A549 treated with Hydrocortisone at 1 μM for 4 hours (cell line): ENCODE measurements around the gene SPATS1. TPM values are rescaled to one million over a fixed set of nuclear protein-coding genes. Genes with fewer than 3 reads are reported as not detected.

Experiments used
- total RNA-seq: library from RNA; stranded (reverse); fragments of 200-300 nt; extraction: Qiagen RNA extraction; gene quantifications from 5 replicates; pipeline ENCODE4 v1.2.3, GENCODE V29; 2022

The SPATS1 gene, protein sequence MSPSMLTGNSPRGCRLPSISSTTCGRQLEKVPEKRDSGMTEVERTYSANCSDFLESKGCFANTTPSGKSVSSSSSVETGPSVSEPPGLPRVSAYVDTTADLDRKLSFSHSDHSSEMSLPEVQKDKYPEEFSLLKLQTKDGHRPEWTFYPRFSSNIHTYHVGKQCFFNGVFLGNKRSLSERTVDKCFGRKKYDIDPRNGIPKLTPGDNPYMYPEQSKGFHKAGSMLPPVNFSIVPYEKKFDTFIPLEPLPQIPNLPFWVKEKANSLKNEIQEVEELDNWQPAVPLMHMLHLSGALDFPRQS
- total RNA-seq = not detected in 5 replicates

GRCh38 chr6:44342489-44342888 is at the start of gene SPATS1:
Gene SPATS1 (plus strand): TSS chr6:44342650. CDS start chr6:44343096, 446 bp downstream.

DNA sequence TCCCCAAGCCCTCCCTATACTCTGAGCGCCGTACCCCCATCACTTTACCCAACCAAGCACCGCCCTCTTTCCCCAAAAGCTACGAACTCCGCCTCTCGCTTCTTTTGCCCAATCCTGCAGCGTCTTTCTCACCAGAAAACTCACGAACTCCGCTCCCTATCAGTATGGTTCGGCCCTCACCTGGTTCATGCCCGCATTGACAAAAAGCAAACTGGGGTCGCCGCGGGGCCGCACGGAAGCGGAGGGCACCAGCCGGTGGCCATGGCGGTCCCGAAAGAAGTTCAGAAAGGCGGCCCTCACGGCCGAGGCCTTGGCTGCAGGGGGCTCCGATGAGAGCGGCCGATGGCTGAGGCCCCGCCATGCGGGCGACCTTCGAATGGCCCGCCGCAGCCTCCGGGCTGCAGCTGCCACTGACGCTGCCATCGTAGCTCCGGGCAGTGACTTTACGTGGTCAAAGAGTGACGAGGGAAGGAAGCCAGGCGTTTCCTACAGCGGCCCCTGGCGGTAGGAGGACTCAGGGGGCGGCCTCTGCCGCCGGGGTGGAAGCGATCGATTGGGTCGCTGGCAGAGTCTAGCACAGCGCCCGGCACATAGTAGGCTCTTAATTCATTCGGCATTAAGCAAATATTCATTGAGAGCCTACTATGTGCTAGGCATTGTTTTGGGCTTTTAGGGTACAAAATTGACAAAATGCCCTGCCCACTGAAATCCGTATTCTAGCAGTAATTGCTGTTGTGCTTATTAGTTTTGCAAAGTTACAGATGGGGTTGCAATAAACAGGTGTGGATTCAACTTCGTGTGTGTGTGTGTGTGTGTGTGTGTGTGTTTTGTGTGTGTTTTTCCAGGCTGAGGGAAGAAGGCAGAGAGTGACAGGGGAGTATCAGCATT is 29.3 kb upstream of the SPATS1 start, which contains the start of gene AARS2:
Gene AARS2 (minus strand): TSS at position 447 of the 888 bp plus-strand sequence. CDS start 24 bp downstream, at position 423.

GRCh38 chr6:44387346-44388134 is 45.1 kb downstream of the SPATS1 start, which contains the start of gene CDC5L:
Gene CDC5L (plus strand): TSS chr6:44387706. CDS start chr6:44387824, 118 bp downstream.

Other genes starting within 250 kb of the SPATS1 start
- 51.8 to 75.2 TPM (median 71.6 TPM) in 5 replicates for gene MRPL14, start 215.2 kb upstream of the SPATS1 start, total RNA-seq
- gene TMEM63B, start 215.1 kb upstream of the SPATS1 start, total RNA-seq = 13.6 to 15.7 TPM (median 15.6 TPM) in 5 replicates
- 0.05 to 0.06 TPM (median 0.05 TPM) in 3 of 5 replicates, not detected in the others for gene CAPN11, start 183.8 kb upstream of the SPATS1 start, total RNA-seq
- gene MYMX, start 125.7 kb upstream of the SPATS1 start, total RNA-seq = not detected in 5 replicates
- gene SLC29A1, start 119.1 kb upstream of the SPATS1 start, total RNA-seq = 45.4 to 50.3 TPM (median 49.5 TPM) in 5 replicates
- 1,059 to 1,488 TPM (median 1,147 TPM) in 5 replicates for gene HSP90AB1, start 95.5 kb upstream of the SPATS1 start, total RNA-seq
- gene SLC35B2, start 85.1 kb upstream of the SPATS1 start, total RNA-seq = 57.5 to 65.5 TPM (median 63.5 TPM) in 5 replicates
- 6.4 to 9.7 TPM (median 8.4 TPM) in 5 replicates for gene NFKBIE, start 77.1 kb upstream of the SPATS1 start, total RNA-seq
- gene TMEM151B, start 72.2 kb upstream of the SPATS1 start, total RNA-seq = 0.03 to 0.15 TPM (median 0.07 TPM) in 5 replicates
- 6.2 to 7.6 TPM (median 6.6 TPM) in 5 replicates for gene AARS2, start 29.3 kb upstream of the SPATS1 start, total RNA-seq
- gene CDC5L, start 45.1 kb downstream of the SPATS1 start, total RNA-seq = 10.6 to 18.1 TPM (median 12.1 TPM) in 5 replicates